Smooth muscle cell (in vitro differentiated cells): Measurements from ENCODE around the gene DCLRE1C. TPM values are rescaled to one million over a fixed set of nuclear protein-coding genes. Genes with fewer than 3 reads are reported as not detected.

Source experiments
- DNase-seq: peaks from one replicate; lab custom pipeline; 2025; ENCODE audit not compliant: unreplicated experiment; lab: John Stamatoyannopoulos, UW
- H2AFZ ChIP-seq: fragments of 200-600 bp; sonication (generic); 2 replicates; pipeline ENCODE4 v1.6.0; 2016; ENCODE audit warnings: antibody characterized with exemption, low read depth, mild to moderate bottlenecking
- H3F3A ChIP-seq: fragments of 200-600 bp; sonication (generic); 2 replicates; pipeline ENCODE4 v1.6.0; 2017; ENCODE audit warnings: antibody characterized with exemption, low read depth
- H3K27ac ChIP-seq: fragments of 200-600 bp; sonication (generic); 2 replicates; pipeline ENCODE4 v1.5.1; 2016; ENCODE audit warnings: low read depth, mild to moderate bottlenecking
- H3K27me3 ChIP-seq: fragments of 200-600 bp; sonication (generic); 2 replicates; pipeline ENCODE4 v1.6.1; 2016; ENCODE audit warnings: low read depth, mild to moderate bottlenecking
- H3K36me3 ChIP-seq: fragments of 200-600 bp; sonication (generic); 2 replicates; pipeline ENCODE4 v1.5.1; 2016; ENCODE audit warnings: low read depth
- H3K4me1 ChIP-seq: fragments of 200-600 bp; sonication (generic); 2 replicates; pipeline ENCODE4 v1.5.1; 2016; ENCODE audit warnings: low read depth
- H3K4me2 ChIP-seq: fragments of 200-600 bp; sonication (generic); 2 replicates; pipeline ENCODE4 v1.6.0; 2016; ENCODE audit warnings: mild to moderate bottlenecking
- H3K4me3 ChIP-seq: fragments of 200-600 bp; sonication (generic); 2 replicates; pipeline ENCODE4 v1.5.1; 2016; ENCODE audit warnings: mild to moderate bottlenecking
- H3K79me2 ChIP-seq: fragments of 200-600 bp; sonication (generic); 2 replicates; pipeline ENCODE4 v1.6.0; 2016; ENCODE audit warnings: low read depth, mild to moderate bottlenecking
- H3K9ac ChIP-seq: fragments of 200-600 bp; sonication (generic); 2 replicates; pipeline ENCODE4 v1.6.0; 2016; ENCODE audit warnings: low read depth
- H3K9me3 ChIP-seq: fragments of 200-600 bp; sonication (generic); replicated peaks from 2 replicates; pipeline ENCODE4 v1.5.1; 2016; ENCODE audit warnings: low read depth
- H4K20me1 ChIP-seq: fragments of 200-600 bp; sonication (generic); 2 replicates; pipeline ENCODE4 v1.6.0; 2016; ENCODE audit warnings: low read depth
- CTCF ChIP-seq: fragments of 200-600 bp; sonication (generic); IDR thresholded peaks from 2 replicates; pipeline ENCODE4 v1.5.1; 2017; ENCODE audit warnings: borderline replicate concordance, mild to moderate bottlenecking, antibody characterized with exemption; ENCODE audit not compliant: insufficient read depth, poor library complexity, severe bottlenecking
- WGBS: methylation state at CpG from one replicate; pipeline ENCODE4 v1.1.7; 2016; ENCODE audit warnings: low lambda C conversion rate; 5-methylcytosine and 5-hydroxymethylcytosine counted together
- polyA plus RNA-seq: library from polyadenylated mRNA; unstranded; fragments of >200 nt; fragmentation: Nextera tagmentation; extraction: Ambion mirVana; gene quantifications from 2 replicates; pipeline ENCODE4 v1.2.1, GENCODE V29; 2016
- total RNA-seq: library from RNA; depleted of rRNA; stranded (reverse); fragments of >200 nt; gene quantifications from 2 replicates; pipeline ENCODE4 v1.2.3, GENCODE V29; 2014

Gene DCLRE1C
- total and polyA plus RNA-seq, 2 experiments from 2014 or later = 7.0 to 7.6 TPM

DNA sequence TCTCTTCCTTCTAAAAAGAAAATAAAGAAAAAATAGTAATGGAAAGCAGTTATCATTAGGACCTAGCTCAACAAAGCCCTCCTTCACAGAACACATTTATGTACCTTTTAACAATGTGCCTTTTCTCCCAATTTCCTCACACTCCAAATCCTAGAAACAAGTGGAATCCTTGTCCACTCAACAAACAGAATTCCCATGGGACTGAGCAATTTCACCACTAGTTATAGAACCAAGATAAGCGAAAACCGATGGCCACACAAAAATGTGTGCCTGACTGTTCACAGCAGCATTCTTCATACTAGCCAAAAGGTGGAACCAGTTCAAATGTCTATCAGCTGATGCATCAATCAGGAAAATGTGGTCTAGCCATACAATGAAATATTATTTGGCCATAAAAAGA, 17.3 kb downstream of the DCLRE1C start:
- H3K4me3 ChIP-seq = no peak overlapping the region
- no peaks in the 10 kb centered on the region for H4K20me1 ChIP-seq
- WGBS = 96% methylated on average over 2 of the region's 2 CpGs
- no peak for TF ChIP-seq CTCF
- no peak overlapping the region for H2AFZ ChIP-seq
- no peaks in the 10 kb centered on the region for H3K27me3 ChIP-seq
- no peaks in the 10 kb centered on the region for H3K36me3 ChIP-seq
- H3K9ac ChIP-seq = no peak overlapping the region
- no peaks in the 10 kb centered on the region for H3K79me2 ChIP-seq
- H3K9me3 ChIP-seq = no peaks in the 10 kb centered on the region
- no peak for DNase-seq
- H3F3A ChIP-seq = no peaks in the 10 kb centered on the region
- no peak overlapping the region for H3K4me2 ChIP-seq
- H3K4me1 ChIP-seq = no peaks in the 10 kb centered on the region
- no peak overlapping the region for H3K27ac ChIP-seq

DNA sequence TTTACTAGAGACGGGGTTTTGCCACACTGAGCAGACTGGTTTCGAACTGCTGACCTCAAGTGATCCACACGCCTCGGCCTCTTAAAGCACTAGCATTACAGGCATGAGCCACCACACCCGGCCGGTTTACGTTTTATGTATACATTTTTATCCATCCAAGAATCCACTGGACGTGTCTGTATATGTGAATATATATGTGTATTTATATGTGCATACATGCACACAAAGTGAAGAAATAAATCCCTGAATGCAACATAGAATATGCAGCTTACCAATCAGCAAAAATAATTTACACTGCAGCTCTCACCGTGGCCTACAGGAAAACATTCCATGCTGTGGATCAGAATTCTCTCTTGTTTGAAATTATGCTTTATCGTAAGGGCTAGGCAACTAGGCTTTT, 23.3 kb downstream of the DCLRE1C start:
- no peaks in the 10 kb centered on the region for H3K79me2 ChIP-seq
- no peaks in the 10 kb centered on the region for H3F3A ChIP-seq
- no peaks in the 10 kb centered on the region for H3K9me3 ChIP-seq
- H3K4me1 ChIP-seq = no peaks in the 10 kb centered on the region
- no peak overlapping the region for H2AFZ ChIP-seq
- no peak for DNase-seq
- H3K27me3 ChIP-seq = no peaks in the 10 kb centered on the region
- no peak overlapping the region for H3K9ac ChIP-seq
- H3K36me3 ChIP-seq = no peaks in the 10 kb centered on the region
- H3K4me2 ChIP-seq = no peak overlapping the region
- no peaks in the 10 kb centered on the region for H4K20me1 ChIP-seq
- no peak overlapping the region for H3K4me3 ChIP-seq
- no peak overlapping the region for H3K27ac ChIP-seq
- TF ChIP-seq CTCF = no peak
- WGBS = 99% methylated on average over 10 of the region's 10 CpGs

GRCh38 chr10:14926722-14927416, 27.0 kb downstream of the DCLRE1C start:
- Histone ChIP-seq H3K79me2 (no peaks in the 10 kb centered on the region), H3K4me1 (no peaks in the 10 kb centered on the region), H4K20me1 (no peaks in the 10 kb centered on the region), H3K4me2 (no peak overlapping the region), H3K27me3 (no peaks in the 10 kb centered on the region), H3K27ac (no peak overlapping the region), H3K36me3 (peaks cover 4% of the 10 kb centered on the region), H3K9ac (no peak overlapping the region), H3F3A (no peaks in the 10 kb centered on the region), H2AFZ (no peak overlapping the region), H3K4me3 (no peak overlapping the region), H3K9me3 (no peaks in the 10 kb centered on the region)
- 98% methylated on average over 13 of the region's 13 CpGs for WGBS
- no peak for DNase-seq
- no peak for TF ChIP-seq CTCF

DNA sequence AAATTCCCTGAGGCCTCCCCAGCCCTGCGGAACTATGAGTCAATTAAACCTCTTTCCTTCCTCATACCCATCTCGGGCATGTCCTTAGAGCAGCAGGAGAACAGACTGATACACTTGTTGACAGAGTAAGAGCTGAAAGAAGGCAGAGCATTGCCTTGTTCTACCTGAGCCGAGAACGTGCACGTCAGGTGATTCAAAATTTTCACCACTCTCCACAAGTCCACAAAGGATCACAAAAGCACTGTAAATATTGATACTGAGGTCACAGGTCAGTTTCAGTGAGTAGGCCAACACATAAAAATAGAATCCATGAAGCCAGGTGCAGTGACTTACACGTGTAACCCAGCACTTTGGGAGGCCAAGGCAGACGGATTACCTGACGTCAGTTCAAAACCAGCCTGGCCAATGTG, 27.8 kb downstream of the DCLRE1C start:
- Histone ChIP-seq H3K4me2 (no peak overlapping the region), H4K20me1 (no peaks in the 10 kb centered on the region), H3F3A (no peaks in the 10 kb centered on the region), H3K9ac (no peak overlapping the region), H3K9me3 (no peaks in the 10 kb centered on the region), H2AFZ (no peak overlapping the region), H3K36me3 (peaks cover 4% of the 10 kb centered on the region), H3K27me3 (no peaks in the 10 kb centered on the region), H3K4me3 (no peak overlapping the region), H3K4me1 (no peaks in the 10 kb centered on the region), H3K79me2 (no peaks in the 10 kb centered on the region), H3K27ac (no peak overlapping the region)
- no peak for TF ChIP-seq CTCF
- DNase-seq = no peak
- WGBS = 97% methylated on average over 8 of the region's 8 CpGs
